Neural crest cell (in vitro differentiated cells): ENCODE measurements around the gene NUTM2G. TPM values are rescaled to one million over a fixed set of nuclear protein-coding genes. Genes with fewer than 3 reads are reported as not detected.
"Not testable (repeated sequence)": the region's sequence is repeated elsewhere in the genome, so short reads cannot be mapped to it uniquely, and the experiment has no call there.

Experiments
- DNase-seq: peaks from one replicate; pipeline ENCODE4 v3.0.0; 2021; ENCODE audit warnings: low read depth, mixed read lengths, low spot score
- H3K27ac Mint-ChIP-seq: one replicate; pipeline ENCODE4 v1.8.0; 2021; ENCODE audit warnings: mild to moderate bottlenecking, mixed read lengths; ENCODE audit not compliant: unreplicated experiment
- H3K27me3 Mint-ChIP-seq: 2 replicates; pipeline ENCODE4 v1.8.0; 2021; ENCODE audit warnings: low read depth, mild to moderate bottlenecking, mixed read lengths
- H3K36me3 Mint-ChIP-seq: 2 replicates; pipeline ENCODE4 v1.8.0; 2021; ENCODE audit warnings: low read depth, mild to moderate bottlenecking, mixed read lengths
- H3K4me1 Mint-ChIP-seq: 2 replicates; pipeline ENCODE4 v1.8.0; 2021; ENCODE audit warnings: mixed read lengths
- H3K4me3 Mint-ChIP-seq: one replicate; pipeline ENCODE4 v1.8.0; 2021; ENCODE audit warnings: mild to moderate bottlenecking, mixed read lengths
- H3K9me3 Mint-ChIP-seq: 2 replicates; pipeline ENCODE4 v1.8.0; 2021; ENCODE audit warnings: mixed read lengths
- total RNA-seq: library from RNA; stranded (reverse); gene quantifications from 2 replicates; pipeline ENCODE4 v1.2.1, GENCODE V29; 2021

Gene NUTM2G
- total RNA-seq, 1 donor from 2014 or later: not detected

- H3K9me3 Mint-ChIP-seq, DNase-seq, H3K4me1 Mint-ChIP-seq, H3K27me3 Mint-ChIP-seq, H3K36me3 Mint-ChIP-seq, H3K4me3 Mint-ChIP-seq, H3K27ac Mint-ChIP-seq: not testable (repeated sequence)
These were observed 13.1 kb upstream of the NUTM2G start for GRCh38 chr9:96915539-96915938.

DNA sequence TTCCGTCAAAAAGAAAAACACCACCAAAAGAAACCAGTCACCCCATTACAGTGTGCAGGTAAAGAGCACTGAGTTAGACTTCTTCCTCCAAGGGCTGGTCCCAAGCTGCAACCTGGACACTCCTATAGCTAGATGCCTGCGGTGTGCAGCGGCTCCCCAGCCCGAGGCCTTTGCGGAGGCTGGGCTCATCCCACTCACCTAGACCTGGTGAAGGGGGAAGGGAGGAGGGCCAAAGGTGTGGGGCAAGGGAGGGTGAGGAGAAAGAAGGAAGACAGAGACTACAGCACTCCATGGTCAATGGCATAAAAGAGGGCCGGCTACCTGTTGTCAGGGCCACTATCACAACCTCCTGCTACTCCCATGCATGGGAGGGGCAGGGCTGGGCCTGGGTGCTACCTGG lies 12.1 kb upstream of the NUTM2G start:
- not testable (repeated sequence) for H3K27me3 Mint-ChIP-seq, H3K36me3 Mint-ChIP-seq, DNase-seq, H3K4me1 Mint-ChIP-seq, H3K27ac Mint-ChIP-seq, H3K9me3 Mint-ChIP-seq, H3K4me3 Mint-ChIP-seq

DNA sequence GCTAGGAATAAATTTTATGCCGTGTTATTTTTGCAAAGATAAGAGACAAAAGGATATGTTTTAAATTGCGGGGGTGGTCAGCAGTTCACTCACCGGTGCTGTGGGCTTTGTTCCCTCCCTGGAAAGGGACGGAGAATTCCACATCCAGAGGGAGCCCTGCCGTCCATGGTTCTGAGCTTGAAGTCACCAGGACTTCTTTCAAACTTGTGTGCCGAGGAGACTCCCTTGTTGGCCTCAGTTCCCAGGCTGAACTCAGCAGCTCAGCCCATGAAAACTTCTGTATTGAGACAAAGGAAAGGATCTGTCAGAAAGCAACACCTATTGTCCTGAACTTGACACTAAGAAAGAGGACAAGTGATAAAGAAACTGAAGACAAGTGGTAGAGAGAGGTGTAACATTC lies 10.1 kb upstream of the NUTM2G start:
- not testable (repeated sequence) for H3K9me3 Mint-ChIP-seq, DNase-seq, H3K4me1 Mint-ChIP-seq, H3K4me3 Mint-ChIP-seq, H3K27me3 Mint-ChIP-seq, H3K27ac Mint-ChIP-seq, H3K36me3 Mint-ChIP-seq

- H3K36me3 Mint-ChIP-seq, H3K27ac Mint-ChIP-seq, H3K4me1 Mint-ChIP-seq, H3K4me3 Mint-ChIP-seq, H3K9me3 Mint-ChIP-seq, DNase-seq, H3K27me3 Mint-ChIP-seq: not testable (repeated sequence)
These were observed 7.8 kb upstream of the NUTM2G start for GRCh38 chr9:96920803-96921202.

DNA sequence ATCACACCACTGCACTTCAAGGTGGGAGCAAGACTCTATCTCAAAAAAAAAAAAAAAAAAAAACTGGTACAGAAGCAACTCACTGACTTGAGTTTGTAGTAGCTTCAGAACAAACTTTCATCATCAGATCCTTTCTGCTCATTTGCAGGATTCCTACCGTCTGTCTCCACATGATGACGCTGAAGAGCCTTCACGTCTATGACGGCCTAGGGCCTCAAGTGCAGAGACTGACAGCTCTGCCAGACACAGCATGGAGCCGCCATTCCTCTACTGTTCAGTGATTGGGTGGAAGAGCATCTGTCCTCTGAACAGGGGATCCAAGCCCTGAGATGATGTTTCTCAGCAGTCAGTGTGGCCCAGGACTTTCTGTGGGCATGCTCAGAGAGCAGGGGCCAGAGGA lies 3.1 kb upstream of the NUTM2G start:
- DNase-seq, H3K4me1 Mint-ChIP-seq, H3K9me3 Mint-ChIP-seq, H3K27ac Mint-ChIP-seq, H3K27me3 Mint-ChIP-seq, H3K36me3 Mint-ChIP-seq, H3K4me3 Mint-ChIP-seq: not testable (repeated sequence)

GRCh38 chr9:96931665-96932064 lies 3.0 kb downstream of the NUTM2G start:
- not testable (repeated sequence) for H3K4me1 Mint-ChIP-seq, H3K27me3 Mint-ChIP-seq, H3K36me3 Mint-ChIP-seq, DNase-seq, H3K9me3 Mint-ChIP-seq, H3K27ac Mint-ChIP-seq
- H3K4me3 Mint-ChIP-seq: peak overlapping the region; percentile 34

- H3K4me3 Mint-ChIP-seq, H3K27ac Mint-ChIP-seq, H3K36me3 Mint-ChIP-seq, H3K27me3 Mint-ChIP-seq, DNase-seq, H3K9me3 Mint-ChIP-seq, H3K4me1 Mint-ChIP-seq: not testable (repeated sequence)
These were observed 5.5 kb downstream of the NUTM2G start for GRCh38 chr9:96934097-96934496.

DNA sequence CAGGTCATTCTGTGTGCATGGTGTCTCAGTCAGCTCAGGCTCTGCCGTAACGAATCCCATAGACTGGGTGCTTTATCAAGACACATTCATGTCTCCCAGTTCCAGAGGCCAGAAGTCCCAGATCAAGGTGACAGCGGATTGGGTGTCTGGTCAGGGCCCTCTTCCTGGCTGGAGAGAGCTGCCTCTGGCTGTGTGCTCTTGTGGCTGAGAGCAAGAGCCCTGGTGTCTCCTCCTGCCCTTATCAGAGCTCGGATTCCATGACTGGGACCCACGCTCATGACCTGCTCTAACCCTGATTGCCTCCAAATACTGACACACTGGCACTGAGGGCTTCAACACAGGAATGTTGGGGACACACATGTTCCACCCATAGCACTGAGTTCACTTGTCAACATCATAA lies 6.1 kb downstream of the NUTM2G start:
- DNase-seq, H3K27ac Mint-ChIP-seq, H3K9me3 Mint-ChIP-seq, H3K4me1 Mint-ChIP-seq, H3K27me3 Mint-ChIP-seq, H3K36me3 Mint-ChIP-seq, H3K4me3 Mint-ChIP-seq: not testable (repeated sequence)

- not testable (repeated sequence) for H3K9me3 Mint-ChIP-seq, H3K4me3 Mint-ChIP-seq, H3K27me3 Mint-ChIP-seq, H3K36me3 Mint-ChIP-seq, H3K4me1 Mint-ChIP-seq, DNase-seq
- H3K27ac Mint-ChIP-seq: peak overlapping the region; percentile 57
These were observed 6.8 kb downstream of the NUTM2G start for GRCh38 chr9:96935401-96935800.

DNA sequence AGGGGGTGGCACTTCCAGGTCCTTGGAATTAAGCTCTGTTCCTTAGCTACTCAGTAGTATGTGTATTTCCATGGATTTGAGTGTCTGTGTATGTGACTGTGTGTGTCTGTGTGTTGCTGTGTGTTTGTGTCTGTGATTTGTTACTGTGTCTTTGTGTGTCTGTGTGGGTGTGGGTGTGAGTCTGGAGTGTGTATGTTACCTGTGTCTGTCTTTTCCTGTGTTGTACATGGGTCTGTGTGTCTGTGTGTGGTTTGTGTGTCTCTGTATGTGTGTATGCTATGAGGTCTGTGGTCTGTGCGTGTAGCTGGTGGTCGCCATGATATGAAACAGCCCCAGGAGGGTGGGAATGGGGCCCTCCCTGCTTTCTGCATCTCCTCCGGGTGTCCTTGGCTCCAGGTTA lies 8.8 kb downstream of the NUTM2G start:
- H3K27me3 Mint-ChIP-seq, H3K4me1 Mint-ChIP-seq, DNase-seq, H3K4me3 Mint-ChIP-seq, H3K9me3 Mint-ChIP-seq, H3K36me3 Mint-ChIP-seq, H3K27ac Mint-ChIP-seq: not testable (repeated sequence)

GRCh38 chr9:96938957-96939665 lies 10.5 kb downstream of the NUTM2G start:
- not testable (repeated sequence) for DNase-seq, H3K36me3 Mint-ChIP-seq, H3K9me3 Mint-ChIP-seq, H3K27me3 Mint-ChIP-seq, H3K4me1 Mint-ChIP-seq, H3K27ac Mint-ChIP-seq, H3K4me3 Mint-ChIP-seq

DNA sequence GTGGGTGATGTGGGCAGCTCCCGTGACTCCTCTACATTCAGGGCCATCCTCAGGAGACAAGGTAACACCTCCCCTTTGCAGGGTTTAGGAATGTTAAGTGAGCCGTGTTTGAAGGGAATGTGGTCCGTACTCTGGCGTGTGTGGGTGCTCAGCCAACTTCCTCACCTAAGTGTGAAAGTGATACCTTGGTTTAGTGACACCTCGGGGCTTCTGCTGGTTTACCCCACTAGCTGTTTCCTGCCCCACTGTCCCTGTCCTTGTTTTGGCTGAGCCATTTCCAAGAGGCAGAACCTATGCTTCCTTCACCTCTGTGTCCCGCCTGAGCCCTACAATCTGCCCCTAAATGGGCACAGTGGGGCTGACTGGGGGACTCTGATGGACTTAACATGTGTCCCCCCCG lies 12.3 kb downstream of the NUTM2G start:
- H3K4me1 Mint-ChIP-seq, H3K36me3 Mint-ChIP-seq, H3K4me3 Mint-ChIP-seq, H3K27me3 Mint-ChIP-seq, DNase-seq, H3K9me3 Mint-ChIP-seq, H3K27ac Mint-ChIP-seq: not testable (repeated sequence)

GRCh38 chr9:96941628-96942027 lies 13.0 kb downstream of the NUTM2G start:
- not testable (repeated sequence) for H3K27ac Mint-ChIP-seq, H3K4me1 Mint-ChIP-seq, H3K9me3 Mint-ChIP-seq, H3K4me3 Mint-ChIP-seq, H3K27me3 Mint-ChIP-seq, DNase-seq, H3K36me3 Mint-ChIP-seq

GRCh38 chr9:96942181-96942580 lies 13.5 kb downstream of the NUTM2G start:
- H3K9me3 Mint-ChIP-seq, H3K27me3 Mint-ChIP-seq, DNase-seq, H3K4me1 Mint-ChIP-seq, H3K4me3 Mint-ChIP-seq, H3K36me3 Mint-ChIP-seq, H3K27ac Mint-ChIP-seq: not testable (repeated sequence)
